GM18870 (cell line): ENCODE results near the gene PCDHA5.

Source experiments
- ATAC-seq: cut with Tn5 transposase; IDR thresholded peaks from one replicate; pipeline ENCODE4 v1.9.1; 2021; ENCODE audit warnings: moderate library complexity; ENCODE audit not compliant: unreplicated experiment

Gene PCDHA5

GRCh38 chr5:140857987-140858240, 36.5 kb downstream of the PCDHA5 start:
- ATAC-seq, result no peak

- ATAC-seq, result no peak
Measured at GRCh38 chr5:140862441-140863295, 41.3 kb downstream of the PCDHA5 start.

GRCh38 chr5:140868721-140869554, 47.5 kb downstream of the PCDHA5 start, which contains the start of gene PCDHA11:
TSS of gene PCDHA11 (plus strand) at chr5:140868957. CDS start at chr5:140869104, 147 bp downstream.
- ATAC-seq, result no peak

GRCh38 chr5:140869555-140869886, 48.1 kb downstream of the PCDHA5 start:
- no peak for ATAC-seq

- no peak for ATAC-seq
Measured at GRCh38 chr5:140870221-140871201, 49.1 kb downstream of the PCDHA5 start.
